GM23338 (cell line): ENCODE measurements around the gene XAB2. TPM values are rescaled to one million over a fixed set of nuclear protein-coding genes. Genes with fewer than 3 reads are reported as not detected.

Experiments
- ATAC-seq: fragments of 200-7000 bp; cut with Tn5 transposase; 3 replicates; pipeline ENCODE4 v1.9.1; 2020
- DNase-seq: peaks from one replicate; pipeline ENCODE4 v3.0.0-alpha.2; 2015; ENCODE audit warnings: low spot score
- H2AFZ ChIP-seq: fragments of 200-600 bp; sonication (generic); 2 replicates; pipeline ENCODE4 v1.8.0; 2016; ENCODE audit warnings: antibody characterized with exemption, mild to moderate bottlenecking, moderate library complexity
- H3F3A ChIP-seq: fragments of 200-600 bp; sonication (generic); replicated peaks from 2 replicates; pipeline ENCODE4 v1.8.0; 2017; ENCODE audit warnings: antibody characterized with exemption, mixed run types, low read depth
- H3K27ac ChIP-seq: fragments of 200-600 bp; sonication (generic); 2 replicates; pipeline ENCODE4 v1.6.1; 2016; ENCODE audit warnings: low read depth
- H3K27me3 ChIP-seq: fragments of 200-600 bp; sonication (generic); 2 replicates; pipeline ENCODE4 v1.8.0; 2016; ENCODE audit warnings: mild to moderate bottlenecking, mixed run types, moderate library complexity; ENCODE audit not compliant: insufficient read depth
- H3K36me3 ChIP-seq: fragments of 200-600 bp; sonication (generic); 2 replicates; pipeline ENCODE4 v1.8.0; 2016; ENCODE audit warnings: mild to moderate bottlenecking; ENCODE audit not compliant: insufficient read depth
- H3K4me1 ChIP-seq: fragments of 200-600 bp; sonication (generic); 2 replicates; pipeline ENCODE4 v1.8.0; 2016; ENCODE audit warnings: mild to moderate bottlenecking, moderate library complexity; ENCODE audit not compliant: insufficient read depth
- H3K4me2 ChIP-seq: fragments of 200-600 bp; sonication (generic); 2 replicates; pipeline ENCODE4 v1.7.1; 2017; ENCODE audit warnings: mixed run types
- H3K4me3 ChIP-seq: fragments of 200-600 bp; sonication (generic); 2 replicates; pipeline ENCODE4 v1.6.1; 2016; ENCODE audit warnings: mixed run types
- H3K79me2 ChIP-seq: fragments of 200-600 bp; sonication (generic); replicated peaks from 2 replicates; pipeline ENCODE4 v1.8.0; 2017; ENCODE audit warnings: mild to moderate bottlenecking; ENCODE audit not compliant: insufficient read depth
- H3K9me2 ChIP-seq: fragments of 200-600 bp; sonication (generic); 2 replicates; pipeline ENCODE4 v1.8.0; 2017; ENCODE audit not compliant: insufficient read depth
- H4K20me1 ChIP-seq: fragments of 200-600 bp; sonication (generic); replicated peaks from 2 replicates; pipeline ENCODE4 v1.8.0; 2017; ENCODE audit warnings: mild to moderate bottlenecking; ENCODE audit not compliant: insufficient read depth
- H3K27ac Mint-ChIP-seq: 2 replicates; pipeline ENCODE4 v1.8.0; 2020; ENCODE audit warnings: inconsistent platforms, mild to moderate bottlenecking, moderate library complexity, mixed read lengths
- H3K27me3 Mint-ChIP-seq: 3 replicates; pipeline ENCODE4 v1.8.0; 2022; ENCODE audit warnings: low read depth, mild to moderate bottlenecking, moderate library complexity, mixed read lengths, inconsistent platforms; ENCODE audit not compliant: insufficient read depth, poor library complexity
- H3K36me3 Mint-ChIP-seq: 3 replicates; pipeline ENCODE4 v1.8.0; 2021; ENCODE audit warnings: low read depth, mild to moderate bottlenecking, inconsistent platforms, moderate library complexity, mixed read lengths
- H3K4me1 Mint-ChIP-seq: 3 replicates; pipeline ENCODE4 v1.8.0; 2020; ENCODE audit warnings: mild to moderate bottlenecking, inconsistent platforms, mixed read lengths
- H3K4me3 Mint-ChIP-seq: 3 replicates; pipeline ENCODE4 v1.8.0; 2021; ENCODE audit warnings: moderate library complexity, mild to moderate bottlenecking, inconsistent platforms, mixed read lengths
- H3K9me3 Mint-ChIP-seq: 3 replicates; pipeline ENCODE4 v1.8.0; 2020; ENCODE audit warnings: moderate library complexity, mild to moderate bottlenecking, inconsistent platforms, mixed read lengths
- CREB1 ChIP-seq: fragments of 250-450 bp; sonication (Bioruptor Pico); IDR thresholded peaks from 2 replicates; pipeline ENCODE4 v1.5.0; 2020; ENCODE audit warnings: low read depth, mild to moderate bottlenecking, moderate library complexity
- CTCF ChIP-seq, 2 experiments: fragments of 200-600 bp in 1 of 2; sonication (generic) in 1 of 2; conservative IDR thresholded peaks; 2 replicates each; pipeline versions ENCODE4 v1.5.1 to v1.6.1; 2016 to 2017; ENCODE audit warnings: antibody characterized with exemption in 2 of 2, low read depth in 2 of 2, mild to moderate bottlenecking in 2 of 2, moderate library complexity in 1 of 2
- ETS1 ChIP-seq: IDR thresholded peaks from 2 replicates; pipeline ENCODE4 v1.6.1; 2016; ENCODE audit warnings: antibody characterized with exemption
- EZH2 ChIP-seq: fragments of 200-600 bp; sonication (generic); IDR thresholded peaks from one replicate; pipeline ENCODE4 v1.8.0; 2017; ENCODE audit warnings: antibody characterized with exemption, mild to moderate bottlenecking, low read depth; ENCODE audit not compliant: unreplicated experiment
- EZH2phosphoT487 ChIP-seq: fragments of 200-600 bp; sonication (generic); IDR thresholded peaks from one replicate; pipeline ENCODE4 v1.8.1; 2018; ENCODE audit warnings: antibody characterized with exemption; ENCODE audit not compliant: unreplicated experiment
- JUNB ChIP-seq: IDR thresholded peaks from one replicate; pipeline ENCODE4 v1.6.1; 2016; ENCODE audit warnings: antibody characterized with exemption; ENCODE audit not compliant: unreplicated experiment
- NANOG ChIP-seq: IDR thresholded peaks from 2 replicates; pipeline ENCODE4 v1.6.1; 2016; ENCODE audit warnings: antibody characterized with exemption, borderline replicate concordance
- POLR2AphosphoS5 ChIP-seq: IDR thresholded peaks from 2 replicates; pipeline ENCODE4 v1.6.1; 2016; ENCODE audit warnings: antibody characterized with exemption, low read depth
- REST ChIP-seq: IDR thresholded peaks from one replicate; pipeline ENCODE4 v1.6.1; 2018; ENCODE audit warnings: antibody characterized with exemption; ENCODE audit not compliant: unreplicated experiment
- STAT1 ChIP-seq: IDR thresholded peaks from one replicate; pipeline ENCODE4 v1.6.1; 2016; ENCODE audit warnings: antibody characterized with exemption; ENCODE audit not compliant: unreplicated experiment
- ZNF114 ChIP-seq: fragments of 250-450 bp; sonication (Bioruptor Pico); IDR thresholded peaks from 2 replicates; pipeline ENCODE4 v1.5.0; 2020; ENCODE audit warnings: mild to moderate bottlenecking, moderate library complexity
- ZNF331 ChIP-seq: fragments of 250-450 bp; sonication (Bioruptor Pico); IDR thresholded peaks from 2 replicates; pipeline ENCODE4 v1.5.0; 2020; ENCODE audit warnings: low read depth, mild to moderate bottlenecking, moderate library complexity
- ZNF462 ChIP-seq: fragments of 250-450 bp; sonication (Bioruptor Pico); IDR thresholded peaks from 2 replicates; pipeline ENCODE4 v1.5.0; 2020; ENCODE audit warnings: mild to moderate bottlenecking, moderate library complexity
- polyA plus RNA-seq: library from polyadenylated mRNA; unstranded; fragments of >200 nt; fragmentation: Nextera tagmentation; extraction: Ambion mirVana; gene quantifications from 2 replicates; pipeline ENCODE4 v1.2.1, GENCODE V29; 2016
- total RNA-seq: library from RNA; depleted of rRNA; stranded (reverse); fragments of >200 nt; shearing (Covaris generic); gene quantifications from 2 replicates; pipeline ENCODE4 v1.2.3, GENCODE V29; 2014

Gene XAB2
- total and polyA plus RNA-seq, 2 experiments from 2014 or later: 18.4 to 69.0 TPM

GRCh38 chr19:7647156-7647555 lies 17.8 kb upstream of the XAB2 start:
- Mint-ChIP-seq H3K27ac (no peak overlapping the region), H3K4me1 (peaks cover 1% of the 10 kb centered on the region; the same call in 1 of the 3 replicates), H3K9me3 (no peaks in the 10 kb centered on the region), H3K36me3 (peaks cover 3% of the 10 kb centered on the region; the same call in 1 of the 3 replicates), H3K4me3 (no peak overlapping the region), H3K27me3 (peaks cover 20% of the 10 kb centered on the region)
- no peak for TF ChIP-seq ETS1
- TF ChIP-seq CTCF (conservative IDR thresholded peaks at IDR 0.05; ENCODE audit: low read depth in 2 of 2): no peak
- no peak for TF ChIP-seq ZNF114 (CRISPR knock-in tag)
- no peak for TF ChIP-seq ZNF331
- no peak for TF ChIP-seq EZH2
- TF ChIP-seq CREB1 (CRISPR knock-in tag): no peak
- no peak for TF ChIP-seq REST
- no peak for TF ChIP-seq STAT1
- TF ChIP-seq EZH2phosphoT487: no peak
- no peak for TF ChIP-seq POLR2AphosphoS5
- TF ChIP-seq JUNB: no peak
- TF ChIP-seq ZNF462 (CRISPR knock-in tag): no peak
- no peak for TF ChIP-seq NANOG
- ATAC-seq (no peak), DNase-seq (no peak)
- peaks cover 6% of the 10 kb centered on the region; the same call in 1 of the 2 replicates for H3K27me3 ChIP-seq
- no peaks in the 10 kb centered on the region for H3K4me1 ChIP-seq
- H3K9me2 ChIP-seq: no peaks in the 10 kb centered on the region
- no peak overlapping the region for H3K4me3 ChIP-seq
- H4K20me1 ChIP-seq: no peaks in the 10 kb centered on the region; the same call in 1 of the 2 replicates
- H3K27ac ChIP-seq: no peak overlapping the region
- no peak overlapping the region for H2AFZ ChIP-seq
- H3K36me3 ChIP-seq: no peaks in the 10 kb centered on the region
- no peaks in the 10 kb centered on the region for H3K79me2 ChIP-seq
- no peak overlapping the region for H3K4me2 ChIP-seq
- no peaks in the 10 kb centered on the region for H3F3A ChIP-seq
